GM13977 (cell line): ENCODE data around the gene ANO4.
A peak's percentile ranks its signal among the peaks of the same experiment; 100 is the strongest.

Experiments used
- DNase-seq: peaks from one replicate; pipeline ENCODE4 v3.0.0; 2012; ENCODE audit warnings: low spot score
- in situ Hi-C: fragments of 300-500 bp; cut with MboI; formaldehyde crosslinking; loops from one replicate; pipeline ENCODE4 v1.12.0; 2022; ENCODE audit warnings: low sequenced_read_pairs, low pct_unique_long_range_greater_than_20kb, mixed read lengths, inconsistent platforms; ENCODE audit not compliant: unreplicated experiment
- TF ChIP-seq, protein P1 (sequence below): IDR thresholded peaks from 2 replicates; pipeline ENCODE4 v1.5.1; 2012; ENCODE audit warnings: mild to moderate bottlenecking, control low read depth; ENCODE audit not compliant: insufficient read depth; ENCODE audit errors: extremely low read depth, missing control alignments

ANO4 gene

DNA sequence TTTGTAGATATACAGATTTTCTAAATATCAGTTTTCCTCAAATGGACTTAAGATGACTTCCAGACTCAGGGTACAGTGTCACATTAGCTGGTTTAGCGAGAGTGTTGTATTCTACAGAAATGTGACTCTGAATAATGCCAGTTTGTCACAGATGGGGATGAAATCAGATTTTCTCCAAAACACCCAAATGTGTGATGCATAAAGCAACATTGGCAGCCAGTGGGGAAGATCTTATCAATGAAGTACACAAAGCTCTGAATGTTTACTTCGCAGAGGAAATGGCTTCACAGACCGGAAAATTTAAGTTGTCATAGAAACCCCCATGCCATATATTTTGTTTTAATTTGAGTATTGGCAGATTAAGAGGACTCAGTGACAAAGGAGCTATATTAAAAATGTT, 29.9 kb downstream of the ANO4 start:
- DNase-seq = no peak
- in situ Hi-C loops = no loop called here
- TF ChIP-seq, protein P1, sequence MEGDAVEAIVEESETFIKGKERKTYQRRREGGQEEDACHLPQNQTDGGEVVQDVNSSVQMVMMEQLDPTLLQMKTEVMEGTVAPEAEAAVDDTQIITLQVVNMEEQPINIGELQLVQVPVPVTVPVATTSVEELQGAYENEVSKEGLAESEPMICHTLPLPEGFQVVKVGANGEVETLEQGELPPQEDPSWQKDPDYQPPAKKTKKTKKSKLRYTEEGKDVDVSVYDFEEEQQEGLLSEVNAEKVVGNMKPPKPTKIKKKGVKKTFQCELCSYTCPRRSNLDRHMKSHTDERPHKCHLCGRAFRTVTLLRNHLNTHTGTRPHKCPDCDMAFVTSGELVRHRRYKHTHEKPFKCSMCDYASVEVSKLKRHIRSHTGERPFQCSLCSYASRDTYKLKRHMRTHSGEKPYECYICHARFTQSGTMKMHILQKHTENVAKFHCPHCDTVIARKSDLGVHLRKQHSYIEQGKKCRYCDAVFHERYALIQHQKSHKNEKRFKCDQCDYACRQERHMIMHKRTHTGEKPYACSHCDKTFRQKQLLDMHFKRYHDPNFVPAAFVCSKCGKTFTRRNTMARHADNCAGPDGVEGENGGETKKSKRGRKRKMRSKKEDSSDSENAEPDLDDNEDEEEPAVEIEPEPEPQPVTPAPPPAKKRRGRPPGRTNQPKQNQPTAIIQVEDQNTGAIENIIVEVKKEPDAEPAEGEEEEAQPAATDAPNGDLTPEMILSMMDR = no peak

DNA sequence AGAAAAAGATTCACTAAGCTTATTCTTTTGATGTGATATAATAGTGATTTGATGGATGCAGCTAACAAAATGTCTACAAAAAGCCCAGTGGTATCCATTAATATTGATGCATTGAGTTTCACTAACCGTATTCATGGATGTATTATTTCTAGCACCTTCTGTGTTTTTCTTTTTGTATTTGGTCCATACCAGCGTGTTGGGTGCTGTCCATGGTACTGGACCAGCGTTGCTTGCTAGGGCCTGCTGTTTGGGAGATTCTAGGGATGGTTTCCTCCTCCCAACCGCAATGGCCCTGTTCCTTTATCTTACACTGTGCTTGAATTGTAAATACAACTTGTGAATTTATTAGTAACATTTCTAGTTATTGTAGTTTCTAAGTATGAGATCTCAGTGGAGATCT, 31.7 kb downstream of the ANO4 start:
- in situ Hi-C loops = loop anchor here (25.0 kb wide), 1 partner anchor 486 kb away; no protein-coding TSS in a partner anchor
- DNase-seq = no peak
- TF ChIP-seq, protein P1 = no peak

DNA sequence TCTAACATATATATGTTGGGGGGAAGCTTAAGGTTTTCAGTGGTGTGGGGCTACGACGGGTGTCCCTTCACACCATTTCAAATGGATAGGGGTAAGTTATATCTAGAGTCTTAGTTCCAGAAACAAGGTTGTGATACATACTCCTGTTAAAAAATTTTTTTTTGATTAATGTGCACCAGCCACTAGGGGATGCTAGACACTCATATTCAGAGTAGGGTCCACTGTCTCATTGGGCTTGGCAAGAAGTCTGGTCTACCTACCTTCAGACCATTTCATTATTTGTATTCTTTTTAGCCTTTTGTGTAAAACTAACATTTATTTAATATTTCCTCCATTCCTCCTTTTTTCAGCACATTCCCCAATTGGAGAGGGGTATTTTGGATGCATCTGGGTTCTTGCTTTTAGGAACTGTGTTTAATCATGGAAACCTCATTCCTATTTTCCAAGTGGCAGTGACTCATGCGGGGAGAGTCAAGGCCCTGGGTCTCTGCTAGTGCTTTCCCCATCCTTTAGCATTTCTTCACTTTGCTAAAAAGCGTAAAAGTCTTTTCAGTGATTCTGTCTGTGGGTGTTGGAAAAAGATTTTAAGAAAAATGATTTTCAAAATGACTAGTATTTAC, 33.4 kb downstream of the ANO4 start:
- in situ Hi-C loops = loop anchor here (25.0 kb wide), 1 partner anchor 484 kb away; no protein-coding TSS in a partner anchor
- peak; percentile 9 for DNase-seq
- TF ChIP-seq, protein P1 = peak; percentile 64

DNA sequence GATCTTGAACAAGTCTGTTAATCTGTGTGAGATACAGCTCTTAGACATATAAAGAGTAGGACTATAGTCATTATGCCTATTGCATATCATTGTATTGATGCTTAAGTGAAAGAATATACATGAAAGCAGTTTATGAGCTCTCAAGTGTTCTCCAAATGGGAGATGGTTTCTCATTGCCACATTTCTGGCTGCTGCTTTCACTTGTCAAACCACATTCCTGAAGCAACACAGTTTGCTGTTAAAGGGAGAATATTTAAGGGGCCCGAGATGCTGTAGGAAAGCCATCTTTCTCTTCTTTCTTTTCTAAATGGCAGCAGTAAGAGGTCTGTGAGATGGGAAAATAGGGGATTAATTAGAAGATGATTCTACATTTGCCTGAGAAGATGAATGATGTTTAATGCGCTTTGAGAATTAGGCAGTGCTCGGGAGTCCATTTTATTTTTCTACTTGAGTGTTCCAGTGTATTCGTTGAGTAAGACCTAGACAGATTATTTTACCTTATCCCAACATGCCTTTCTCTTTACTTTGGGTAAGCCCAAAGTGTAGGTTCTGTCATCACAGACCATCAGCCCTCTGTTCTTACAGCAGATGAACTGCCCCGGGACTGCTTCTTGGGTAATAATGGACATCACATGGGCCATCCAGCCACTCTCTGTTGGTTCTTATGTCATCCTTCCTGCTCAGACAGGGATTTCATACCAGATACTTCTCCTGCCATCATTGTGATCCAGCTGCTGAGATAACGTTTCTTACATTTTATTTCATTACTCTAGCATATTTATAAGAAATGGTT, 35.6 kb downstream of the ANO4 start:
- in situ Hi-C loops = loop anchor here (25.0 kb wide), 1 partner anchor 482 kb away; no protein-coding TSS in a partner anchor
- no peak for DNase-seq
- TF ChIP-seq, protein P1 = no peak

DNA sequence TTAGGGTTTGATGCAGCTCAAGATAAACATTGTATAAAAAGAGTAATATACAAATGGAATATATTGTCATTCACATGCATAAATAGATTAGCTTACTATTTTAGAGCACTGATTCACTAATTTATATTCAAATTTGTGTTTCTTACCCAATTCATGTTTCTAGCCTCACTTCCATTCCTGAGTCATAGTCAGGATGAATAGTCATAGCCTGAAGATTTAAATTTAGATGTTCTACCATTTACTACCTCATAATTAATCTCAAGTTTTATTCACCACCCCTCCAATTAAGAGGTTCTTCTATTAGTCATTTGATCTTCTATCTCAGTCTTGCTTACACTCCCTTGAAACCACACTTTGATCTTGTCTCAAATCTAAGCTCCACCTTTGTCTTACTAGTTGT, 38.7 kb downstream of the ANO4 start:
- TF ChIP-seq, protein P1 = no peak
- in situ Hi-C loops = loop anchor here (25.0 kb wide), 1 partner anchor 479 kb away; no protein-coding TSS in a partner anchor

DNA sequence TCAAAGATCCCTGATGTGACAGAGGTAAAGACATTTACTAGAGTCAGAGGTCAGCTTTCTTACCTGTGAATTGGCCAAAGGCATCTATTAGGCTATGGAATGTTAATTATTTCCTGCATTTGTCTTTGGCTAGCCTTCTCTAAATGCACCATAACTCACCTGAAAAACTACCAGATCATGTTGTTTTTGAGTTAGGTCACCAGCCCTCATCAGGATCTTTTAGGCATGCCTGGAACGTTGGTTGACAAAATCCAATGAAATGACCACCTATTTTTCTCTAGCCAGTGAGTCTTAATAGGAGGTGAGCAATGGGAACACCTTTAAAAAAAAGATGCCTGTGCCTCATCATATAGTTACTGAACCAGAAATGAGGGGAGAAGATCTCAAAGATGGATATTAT, 46.2 kb downstream of the ANO4 start:
- in situ Hi-C loops = loop anchor here (25.0 kb wide), 1 partner anchor 472 kb away; no protein-coding TSS in a partner anchor
- TF ChIP-seq, protein P1 = no peak
- DNase-seq = no peak

More for the DNA sequence above, 38.7 kb downstream of the ANO4 start:
- DNase-seq = no peak
